Measurements from ENCODE around the gene NKD1. TPM values are rescaled to one million over a fixed set of nuclear protein-coding genes. Genes with fewer than 3 reads are reported as not detected.

The NKD1 gene
- total RNA-seq, 2 donors from 2014 or later: 2.3 TPM

DNA sequence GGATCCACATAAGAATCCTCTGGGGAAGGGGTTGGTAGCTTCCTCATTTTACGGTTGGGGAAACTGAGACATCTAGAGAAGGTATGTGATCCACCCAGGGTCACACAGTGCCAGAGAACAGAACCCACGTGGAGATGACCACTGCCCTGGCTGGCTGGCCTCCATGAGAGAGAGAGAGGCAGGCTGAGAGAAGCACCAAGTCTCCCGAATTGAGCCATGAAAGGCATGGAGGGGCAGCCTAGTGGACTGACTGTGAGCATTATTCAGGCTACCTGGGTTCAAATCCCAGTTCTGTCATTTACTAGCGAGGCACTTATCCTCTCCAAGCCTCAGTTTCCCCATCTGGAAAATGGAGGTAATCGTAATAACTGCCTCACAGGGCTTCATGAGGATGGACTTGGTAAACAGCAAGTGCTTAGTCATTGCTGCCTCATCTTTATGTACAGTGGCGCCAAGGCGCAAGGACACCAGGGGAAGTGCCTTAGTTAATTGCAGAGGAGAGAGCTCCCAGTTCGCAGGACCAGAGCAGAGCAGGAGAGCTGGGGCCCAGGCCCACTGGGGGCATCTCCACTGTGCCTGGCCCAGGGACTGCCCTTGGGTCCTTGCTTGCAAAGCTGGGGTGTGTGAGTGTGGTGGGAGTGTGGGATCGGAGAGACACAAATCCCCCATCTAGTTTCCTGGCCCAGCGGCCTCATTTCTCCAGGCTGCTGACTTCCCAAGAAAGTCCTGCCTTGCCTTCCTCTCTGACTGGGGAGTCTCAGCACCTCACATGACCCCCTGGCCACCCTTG is 71.7 kb downstream of the NKD1 start:
- no peaks in the 10 kb centered on the region for H3K9me3 ChIP-seq
- no peak overlapping the region for H3K27ac ChIP-seq
- TF ChIP-seq, protein P1, sequence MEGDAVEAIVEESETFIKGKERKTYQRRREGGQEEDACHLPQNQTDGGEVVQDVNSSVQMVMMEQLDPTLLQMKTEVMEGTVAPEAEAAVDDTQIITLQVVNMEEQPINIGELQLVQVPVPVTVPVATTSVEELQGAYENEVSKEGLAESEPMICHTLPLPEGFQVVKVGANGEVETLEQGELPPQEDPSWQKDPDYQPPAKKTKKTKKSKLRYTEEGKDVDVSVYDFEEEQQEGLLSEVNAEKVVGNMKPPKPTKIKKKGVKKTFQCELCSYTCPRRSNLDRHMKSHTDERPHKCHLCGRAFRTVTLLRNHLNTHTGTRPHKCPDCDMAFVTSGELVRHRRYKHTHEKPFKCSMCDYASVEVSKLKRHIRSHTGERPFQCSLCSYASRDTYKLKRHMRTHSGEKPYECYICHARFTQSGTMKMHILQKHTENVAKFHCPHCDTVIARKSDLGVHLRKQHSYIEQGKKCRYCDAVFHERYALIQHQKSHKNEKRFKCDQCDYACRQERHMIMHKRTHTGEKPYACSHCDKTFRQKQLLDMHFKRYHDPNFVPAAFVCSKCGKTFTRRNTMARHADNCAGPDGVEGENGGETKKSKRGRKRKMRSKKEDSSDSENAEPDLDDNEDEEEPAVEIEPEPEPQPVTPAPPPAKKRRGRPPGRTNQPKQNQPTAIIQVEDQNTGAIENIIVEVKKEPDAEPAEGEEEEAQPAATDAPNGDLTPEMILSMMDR (IDR thresholded peaks at IDR 0.05): no peak
- no peak overlapping the region for H3K9ac ChIP-seq (ENCODE audit: low read depth in 2 of 2, low read length in 2 of 2)
- DNase-seq: no peak
- no peaks in the 10 kb centered on the region for H3K27me3 ChIP-seq
- H3K4me1 ChIP-seq: no peaks in the 10 kb centered on the region
- H3K36me3 ChIP-seq: no peaks in the 10 kb centered on the region
- intact Hi-C loops (cut with DNase I): no loop called here
- no peak overlapping the region for H3K4me3 ChIP-seq

DNA sequence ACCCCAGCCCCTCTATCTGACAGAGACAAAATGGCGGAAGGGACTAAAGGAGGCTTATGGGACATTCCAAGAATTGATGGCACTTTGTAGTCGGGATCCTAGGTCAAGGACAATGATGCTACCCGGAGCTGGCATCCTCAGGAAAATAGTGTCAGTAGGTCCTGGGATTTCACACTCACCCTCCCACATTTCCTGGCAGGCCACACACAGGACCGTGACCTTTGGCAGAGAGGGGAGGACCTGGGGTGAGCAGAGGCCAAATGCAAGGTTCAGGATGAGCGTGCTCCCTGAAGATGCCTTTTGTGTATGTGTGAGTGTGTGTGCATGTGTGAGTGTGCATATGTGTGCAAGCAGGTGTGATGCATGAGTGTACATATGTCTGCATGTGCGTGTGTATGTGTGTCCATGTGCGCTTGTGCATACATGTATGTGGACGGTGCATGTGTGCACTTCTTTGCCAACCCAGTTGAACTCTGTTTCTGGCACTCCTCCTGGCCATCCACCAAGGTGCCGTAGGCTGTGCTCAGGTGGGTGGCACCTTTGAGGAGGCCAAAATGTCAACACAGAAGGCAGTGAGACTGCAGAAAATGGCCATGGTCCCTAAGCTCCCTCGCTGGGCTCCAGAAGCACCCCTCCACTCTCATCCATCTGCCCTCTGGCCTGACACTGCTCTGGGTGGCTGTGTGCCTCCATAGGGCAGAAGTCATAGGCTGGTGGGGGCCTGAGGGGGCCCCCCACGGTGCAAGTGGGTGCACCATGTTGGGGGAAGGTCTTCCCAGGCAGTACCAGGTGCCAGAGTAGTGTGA is 72.7 kb downstream of the NKD1 start:
- H3K9ac ChIP-seq (ENCODE audit: low read depth in 2 of 2, low read length in 2 of 2): no peak overlapping the region
- TF ChIP-seq, protein P1 (IDR thresholded peaks at IDR 0.05): no peak
- H3K4me3 ChIP-seq: no peak overlapping the region
- H3K36me3 ChIP-seq: no peaks in the 10 kb centered on the region
- no peak for DNase-seq
- intact Hi-C loops (cut with DNase I): no loop called here
- H3K4me1 ChIP-seq: no peaks in the 10 kb centered on the region
- no peaks in the 10 kb centered on the region for H3K9me3 ChIP-seq
- H3K27ac ChIP-seq: no peak overlapping the region
- no peaks in the 10 kb centered on the region for H3K27me3 ChIP-seq

DNA sequence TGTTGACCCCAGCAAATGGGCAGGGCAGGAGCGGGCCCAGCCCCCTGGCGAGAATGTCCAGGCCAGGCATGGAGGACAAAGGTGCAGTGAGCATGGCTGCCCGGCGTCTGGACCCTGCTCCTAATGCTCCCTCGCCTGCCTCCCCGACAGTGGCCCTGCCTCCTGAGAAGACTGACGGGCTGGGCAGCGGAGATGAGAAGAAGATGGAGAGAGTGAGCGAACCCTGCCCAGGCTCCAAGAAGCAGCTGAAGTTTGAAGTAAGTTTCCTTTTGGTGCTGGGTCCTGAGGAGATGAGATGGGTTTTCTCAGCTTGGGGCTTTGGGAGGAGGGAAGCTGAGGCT is 73.2 kb downstream of the NKD1 start:
- Histone ChIP-seq H3K36me3 (no peaks in the 10 kb centered on the region), H3K9me3 (no peaks in the 10 kb centered on the region), H3K4me3 (no peak overlapping the region), H3K9ac (ENCODE audit: low read depth in 2 of 2, low read length in 2 of 2) (no peak overlapping the region), H3K4me1 (no peaks in the 10 kb centered on the region), H3K27me3 (no peaks in the 10 kb centered on the region), H3K27ac (no peak overlapping the region)
- TF ChIP-seq, protein P1 (IDR thresholded peaks at IDR 0.05): no peak
- no peak for DNase-seq
- intact Hi-C loops (cut with DNase I): no loop called here

DNA sequence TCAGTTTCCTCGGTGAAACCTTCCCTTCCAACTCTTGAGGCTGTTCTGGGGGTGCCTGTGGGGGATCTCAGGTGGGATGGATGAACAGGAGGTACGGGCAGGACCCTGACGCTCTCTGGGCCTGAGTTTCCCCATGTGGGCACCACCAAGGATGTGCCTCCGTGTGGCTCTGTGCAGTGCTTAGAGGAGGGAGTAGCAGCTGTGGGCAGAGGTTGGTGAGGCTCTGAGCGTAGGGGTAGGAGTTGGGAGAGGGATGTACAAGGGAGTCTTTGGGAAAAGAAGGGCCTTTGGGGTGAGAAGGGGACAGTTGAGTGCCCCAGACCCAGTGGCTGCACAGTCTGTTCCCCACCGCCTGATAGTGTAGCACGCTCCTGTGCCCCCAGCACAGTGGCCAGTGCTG is 73.8 kb downstream of the NKD1 start:
- intact Hi-C loops (cut with DNase I): no loop called here
- H3K4me1 ChIP-seq: no peaks in the 10 kb centered on the region
- no peak for DNase-seq
- H3K9ac ChIP-seq (ENCODE audit: low read depth in 2 of 2, low read length in 2 of 2): no peak overlapping the region
- no peak overlapping the region for H3K4me3 ChIP-seq
- no peaks in the 10 kb centered on the region for H3K27me3 ChIP-seq
- H3K9me3 ChIP-seq: no peaks in the 10 kb centered on the region
- H3K27ac ChIP-seq: no peak overlapping the region
- H3K36me3 ChIP-seq: no peaks in the 10 kb centered on the region
- TF ChIP-seq, protein P1 (IDR thresholded peaks at IDR 0.05): no peak

DNA sequence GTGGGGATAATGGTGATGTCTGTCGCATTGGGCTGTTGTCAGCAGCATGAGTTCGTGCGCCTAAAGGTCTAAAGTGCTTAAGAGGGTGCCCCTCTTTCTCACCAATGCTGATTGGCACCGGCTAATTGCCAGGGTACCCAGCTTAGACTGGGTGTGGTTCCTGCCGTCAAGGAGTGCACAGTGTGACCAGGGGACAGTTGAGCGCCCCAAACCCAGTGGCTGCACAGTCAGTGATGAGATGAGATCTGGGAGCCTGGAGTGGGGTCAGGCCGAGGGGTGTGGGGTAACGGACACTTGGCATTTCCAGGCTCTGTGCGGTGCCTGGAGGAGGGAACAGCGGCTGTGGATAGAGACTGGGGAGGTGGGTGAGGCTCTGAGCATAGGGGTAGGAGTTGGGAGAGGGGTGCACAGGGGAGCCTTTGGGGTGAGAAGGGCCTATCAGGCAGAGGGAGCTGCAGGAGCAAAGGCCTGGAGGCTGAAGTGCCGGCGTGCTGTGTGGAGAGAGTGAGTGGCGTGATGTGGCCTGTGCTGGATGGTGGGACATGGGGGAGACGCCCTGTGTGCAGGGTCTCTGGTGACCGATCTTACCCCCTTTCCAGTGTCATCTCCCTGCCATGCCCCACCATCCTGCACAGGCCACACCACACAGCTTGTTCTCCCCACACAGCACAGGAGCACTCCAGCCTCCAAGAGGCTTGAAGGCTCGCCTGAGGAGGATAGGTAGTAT is 74.6 kb downstream of the NKD1 start:
- no peaks in the 10 kb centered on the region for H3K27me3 ChIP-seq
- intact Hi-C loops (cut with DNase I): no loop called here
- H3K9ac ChIP-seq (ENCODE audit: low read depth in 2 of 2, low read length in 2 of 2): no peak overlapping the region
- no peaks in the 10 kb centered on the region for H3K9me3 ChIP-seq
- DNase-seq: no peak
- H3K36me3 ChIP-seq: no peaks in the 10 kb centered on the region
- TF ChIP-seq, protein P1 (IDR thresholded peaks at IDR 0.05): no peak
- H3K27ac ChIP-seq: no peak overlapping the region
- no peak overlapping the region for H3K4me3 ChIP-seq
- H3K4me1 ChIP-seq: no peaks in the 10 kb centered on the region

Measured in colonic mucosa (tissue), 4 donors.